GM12878 (cell line): ENCODE measurements around the gene PITPNM1. TPM values are rescaled to one million over a fixed set of nuclear protein-coding genes. Genes with fewer than 3 reads are reported as not detected.

Experiments used
- ATAC-seq: fragments of 200-7000 bp; cut with Tn5 transposase; 3 replicates; pipeline ENCODE4 v1.9.1; 2020; ENCODE audit warnings: mild to moderate bottlenecking, moderate library complexity
- BruUV-seq: library from RNA; stranded (reverse); fragments of 400-500 nt; replicated peaks from 2 replicates; lab custom pipeline; 2021; lab: Mats Ljungman, UMichigan
- CTCF ChIA-PET: fragments of 300-600 bp; sonication (Branson Sonifier 250); formaldehyde crosslinking; extraction: SDS; loops from one replicate; lab custom pipeline; 2021; ENCODE audit warnings: inconsistent platforms; lab: Yijun Ruan, JAX
- POLR2A ChIA-PET: fragments of 350-600 bp; formaldehyde crosslinking; extraction: SDS; loops from one replicate; lab custom pipeline; 2021; ENCODE audit warnings: inconsistent platforms; lab: Charles Lee
- RAD21 ChIA-PET: fragments of 300-600 bp; sonication (Branson Sonifier 250); formaldehyde crosslinking; loops from one replicate; lab custom pipeline; 2023; ENCODE audit warnings: antibody characterized with exemption; ENCODE audit not compliant: unreplicated experiment; lab: Charles Lee
- SMC1A ChIA-PET: fragments of 300-600 bp; sonication (Branson Sonifier 250); formaldehyde crosslinking; loops from one replicate; lab custom pipeline; 2023; ENCODE audit not compliant: unreplicated experiment, uncharacterized antibody; lab: Charles Lee
- DNase-seq: peaks from one replicate; pipeline ENCODE4 v3.0.0-alpha.2; 2011; ENCODE audit warnings: low read depth, low spot score
- FAIRE-seq: peaks from 3 replicates; lab custom pipeline; 2011; peaks lifted over from hg19 to GRCh38; lab: Jason Lieb, UNC
- H2AFZ ChIP-seq: 2 replicates; pipeline ENCODE4 v1.6.0; 2011; ENCODE audit warnings: low read depth, low read length, control low read depth; ENCODE audit not compliant: control insufficient read depth
- H3K27ac ChIP-seq: 2 replicates; pipeline ENCODE4 v1.5.1; 2011; ENCODE audit warnings: control low read depth; ENCODE audit not compliant: control insufficient read depth, insufficient read depth
- H3K27me3 ChIP-seq, 2 experiments: replicated peaks in 1 of 2; 2 replicates each; pipeline versions ENCODE4 v1.6.0 to v1.6.1; 2011; ENCODE audit warnings: low read length in 1 of 2; ENCODE audit not compliant: control insufficient read depth in 2 of 2, insufficient read depth in 2 of 2
- H3K36me3 ChIP-seq, 2 experiments: 2 replicates each; pipeline ENCODE4 v1.5.1; 2011; ENCODE audit warnings: low read length in 1 of 2; ENCODE audit not compliant: control insufficient read depth in 2 of 2, insufficient read depth in 2 of 2
- H3K4me1 ChIP-seq: 2 replicates; pipeline ENCODE4 v1.6.1; 2011; ENCODE audit warnings: mild to moderate bottlenecking, low read length, moderate library complexity, mixed read lengths; ENCODE audit not compliant: control insufficient read depth, insufficient read depth
- H3K4me2 ChIP-seq: 2 replicates; pipeline ENCODE4 v1.6.0; 2011; ENCODE audit warnings: control low read depth; ENCODE audit not compliant: control insufficient read depth, insufficient read depth
- H3K4me3 ChIP-seq: fragments of 200-600 bp; sonication (generic); 2 replicates; pipeline ENCODE4 v1.5.1; 2016
- H3K79me2 ChIP-seq: 2 replicates; pipeline ENCODE4 v1.6.0; 2011; ENCODE audit warnings: low read length; ENCODE audit not compliant: control insufficient read depth, insufficient read depth
- H3K9ac ChIP-seq: 2 replicates; pipeline ENCODE4 v1.8.0; 2011; ENCODE audit warnings: low read length, control low read depth, mixed read lengths; ENCODE audit not compliant: control insufficient read depth, insufficient read depth
- H3K9me3 ChIP-seq: replicated peaks from 3 replicates; pipeline ENCODE4 v1.5.1; 2011; ENCODE audit warnings: mild to moderate bottlenecking, low read length; ENCODE audit not compliant: control insufficient read depth, insufficient read depth
- H4K20me1 ChIP-seq: 2 replicates; pipeline ENCODE4 v1.6.0; 2011; ENCODE audit not compliant: control insufficient read depth, insufficient read depth
- CREB1 ChIP-seq: IDR thresholded peaks from 2 replicates; pipeline ENCODE4 v1.6.1; 2012; ENCODE audit warnings: low read depth, mild to moderate bottlenecking, inconsistent platforms
- CREM ChIP-seq: IDR thresholded peaks from 2 replicates; pipeline ENCODE4 v1.6.1; 2014; ENCODE audit warnings: antibody characterized with exemption, low read depth
- NFIC ChIP-seq: IDR thresholded peaks from 2 replicates; pipeline ENCODE4 v1.6.1; 2012; ENCODE audit warnings: low read depth, mild to moderate bottlenecking, inconsistent platforms, low read length, moderate library complexity
- POLR2AphosphoS2 ChIP-seq: IDR thresholded peaks from 2 replicates; pipeline ENCODE4 v1.6.1; 2011; ENCODE audit warnings: low read depth, mild to moderate bottlenecking, low read length, improper control_type of control experiment, moderate library complexity
- SMARCA5 ChIP-seq: fragments of 450-650 bp; IDR thresholded peaks from 2 replicates; pipeline ENCODE4 v1.6.1; 2017; ENCODE audit warnings: mild to moderate bottlenecking
- SRF ChIP-seq, 2 experiments: IDR thresholded peaks; 2 replicates each; pipeline ENCODE4 v1.6.1; 2011; ENCODE audit warnings: low read depth in 2 of 2, low read length in 2 of 2, mild to moderate bottlenecking in 1 of 2, moderate library complexity in 1 of 2
- WGBS: methylation state at CpG from one replicate; pipeline ENCODE4 v1.1.6; 2016; ENCODE audit warnings: low lambda C conversion rate; ENCODE audit not compliant: insufficient replicate concordance, insufficient coverage; ENCODE audit errors: missing lambda C conversion rate; 5-methylcytosine and 5-hydroxymethylcytosine counted together
- in situ Hi-C: fragments of 300-500 bp; cut with MboI; formaldehyde crosslinking; loops from 9 replicates; pipeline ENCODE4 v1.14.3; 2018; ENCODE audit warnings: mixed read lengths
- intact Hi-C: fragments of 100-400 bp; cut with micrococcal nuclease; formaldehyde crosslinking; loops from one replicate; pipeline ENCODE4 v1.14.2; 2022; ENCODE audit not compliant: unreplicated experiment
- polyA plus RNA-seq, 11 experiments: library from polyadenylated mRNA; depleted of rRNA in 4 of 11; unstranded in 6 of 11; stranded (reverse) in 5 of 11; fragments of >200 nt; fragmentation: Nextera tagmentation in 4 of 11; fragmentation: Illumina TruSeq in 1 of 11; extraction: Ambion mirVana in 4 of 11; extraction: Trizol in 1 of 11; gene quantifications; 1 replicate in 1 of 11; 2 replicates in 10 of 11; pipeline versions ENCODE4 v1.2.1 to v1.2.3, GENCODE V29; 2011 to 2016; ENCODE audit warnings: inconsistent platforms in 2 of 11, missing spikeins in 2 of 11, low read depth in 1 of 11
- total RNA-seq, 4 experiments: library from RNA; depleted of rRNA in 3 of 4; stranded (reverse); fragments of >200 nt in 3 of 4; fragmentation: Illumina TruSeq in 1 of 4; extraction: Trizol in 1 of 4; gene quantifications; 2 replicates each; pipeline versions ENCODE4 v1.2.1 to v1.2.3, GENCODE V29; 2013 to 2021
- TF ChIP-seq, protein P1 (sequence below): fragments of 450-650 bp; IDR thresholded peaks from 2 replicates; pipeline ENCODE4 v1.6.1; 2017; ENCODE audit warnings: borderline replicate concordance
- TF ChIP-seq, protein P2 (sequence below), 3 experiments: IDR thresholded peaks in 2 of 3; conservative IDR thresholded peaks in 1 of 3; 2 replicates each; pipeline ENCODE4 v1.5.1; 2011; ENCODE audit warnings: low read depth in 3 of 3, low read length in 3 of 3, mild to moderate bottlenecking in 3 of 3, control low read depth in 2 of 3, moderate library complexity in 2 of 3, inconsistent platforms in 1 of 3, mixed read lengths in 1 of 3; ENCODE audit not compliant: control insufficient read depth in 2 of 3, insufficient read depth in 1 of 3; ENCODE audit errors: extremely low read depth in 1 of 3
- TF ChIP-seq, protein P3 (sequence below): fragments of 450-650 bp; IDR thresholded peaks from 2 replicates; pipeline ENCODE4 v1.6.1; 2017; ENCODE audit warnings: mild to moderate bottlenecking, moderate library complexity
- TF ChIP-seq, protein P4 (sequence below): fragments of 150-350 bp; IDR thresholded peaks from 2 replicates; pipeline ENCODE4 v1.6.1; 2016; ENCODE audit warnings: low read depth, low read length

Gene PITPNM1
- total and polyA plus RNA-seq, 10 of the 15 experiments (the other 5 are each of a cell fraction or from before 2014, with no cell fraction given): 0.11 to 56.8 (median 16.5) TPM

DNA sequence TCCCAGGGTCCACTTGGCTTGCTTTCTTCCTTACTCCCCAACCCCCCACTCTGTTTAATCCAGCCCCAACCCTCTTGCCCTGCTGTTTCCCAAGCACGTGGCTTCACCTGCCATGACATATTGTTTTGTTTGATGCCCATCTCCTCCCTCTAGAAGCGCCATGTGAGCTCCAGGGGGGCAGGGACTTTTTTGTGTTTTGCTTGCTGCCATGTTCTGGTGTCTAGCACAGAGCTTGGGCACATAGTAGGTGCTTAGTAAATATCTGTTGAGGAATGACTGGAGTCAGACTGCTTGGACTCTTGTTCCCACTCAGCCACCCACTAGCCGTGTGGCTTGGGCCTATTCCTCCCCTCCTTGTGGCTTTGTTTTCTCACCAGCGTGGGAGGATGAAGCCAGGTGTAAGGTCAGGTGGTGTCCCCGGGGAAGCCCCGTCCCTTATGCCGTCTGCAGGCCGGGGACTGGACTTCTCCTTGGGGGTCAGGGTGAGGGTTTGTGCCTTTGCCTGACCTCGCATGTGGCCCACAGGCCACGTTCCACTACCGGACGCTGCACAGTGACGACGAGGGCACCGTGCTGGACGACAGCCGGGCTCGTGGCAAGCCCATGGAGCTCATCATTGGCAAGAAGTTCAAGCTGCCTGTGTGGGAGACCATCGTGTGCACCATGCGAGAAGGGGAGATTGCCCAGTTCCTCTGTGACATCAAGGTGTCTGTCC lies 18.5 kb downstream of the PITPNM1 start:
- Histone ChIP-seq H4K20me1 (no peaks in the 10 kb centered on the region), H3K4me2 (peak overlapping the region; percentile 80), H3K9me3 (no peaks in the 10 kb centered on the region), H3K4me3 (0 out of 2 replicates have a peak overlapping the region, but pooled peaks have one; percentile 1), H3K27me3 (no peaks in the 10 kb centered on the region), H3K9ac (peak overlapping the region; percentile 25), H3K79me2 (peaks cover 33% of the 10 kb centered on the region), H3K4me1 (peaks cover 44% of the 10 kb centered on the region), H3K27ac (peak overlapping the region; percentile 70), H2AFZ (no peak overlapping the region; the same call in 1 of the 2 replicates), H3K36me3 (peaks cover 4 to 21% of the 10 kb centered on the region in 2 experiments; a peak in 3 of 4 replicates)
- POLR2A ChIA-PET: interaction anchor here (0.6 to 6.8 kb wide), 17 partner anchors 10 to 142 kb away, joined by 3 to 112 read pairs (median 6); partner anchors contain the start of genes CLCF1, PITPNM1, POLD4 and PPP1CA
- in situ Hi-C loops: no loop called here
- RAD21 ChIA-PET: interaction anchor here (0.6 to 6.9 kb wide), 17 partner anchors 16 to 142 kb away, joined by 3 to 95 read pairs (median 4); partner anchors contain the start of genes PITPNM1, POLD4, PPP1CA and PTPRCAP
- peak; percentile 49 for ATAC-seq
- 5% methylated on average over 20 of the region's 20 CpGs for WGBS
- BruUV-seq: no TSS peak
- CTCF ChIA-PET: interaction anchor here (1.3 to 6.7 kb wide), 5 partner anchors 18 to 135 kb away, joined by 5 to 37 read pairs (median 9); partner anchors contain the start of genes PITPNM1, PPP1CA, PTPRCAP and TBC1D10C
- peak; percentile 87 for DNase-seq
- SMC1A ChIA-PET: interaction anchor here (0.8 to 6.2 kb wide), 10 partner anchors 18 to 169 kb away, joined by 3 to 43 read pairs (median 6); partner anchors contain the start of genes PITPNM1, PTPRCAP, RAD9A and TMEM134
- intact Hi-C loops: loop anchor here (2.0 to 10.0 kb wide), 3 partner anchors 20 to 222 kb away; partner anchors contain the start of genes GRK2 and POLD4
- peak; percentile 66 for FAIRE-seq
- TF ChIP-seq POLR2AphosphoS2: peak; percentile 51; the same call in 1 of the 2 replicates
- TF ChIP-seq CREB1: no peak
- TF ChIP-seq, protein P1, sequence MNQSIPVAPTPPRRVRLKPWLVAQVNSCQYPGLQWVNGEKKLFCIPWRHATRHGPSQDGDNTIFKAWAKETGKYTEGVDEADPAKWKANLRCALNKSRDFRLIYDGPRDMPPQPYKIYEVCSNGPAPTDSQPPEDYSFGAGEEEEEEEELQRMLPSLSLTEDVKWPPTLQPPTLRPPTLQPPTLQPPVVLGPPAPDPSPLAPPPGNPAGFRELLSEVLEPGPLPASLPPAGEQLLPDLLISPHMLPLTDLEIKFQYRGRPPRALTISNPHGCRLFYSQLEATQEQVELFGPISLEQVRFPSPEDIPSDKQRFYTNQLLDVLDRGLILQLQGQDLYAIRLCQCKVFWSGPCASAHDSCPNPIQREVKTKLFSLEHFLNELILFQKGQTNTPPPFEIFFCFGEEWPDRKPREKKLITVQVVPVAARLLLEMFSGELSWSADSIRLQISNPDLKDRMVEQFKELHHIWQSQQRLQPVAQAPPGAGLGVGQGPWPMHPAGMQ: no peak
- no peak for TF ChIP-seq NFIC
- TF ChIP-seq SRF (IDR thresholded peaks at IDR 0.05; ENCODE audit: low read depth in 2 of 2, low read length in 2 of 2): no peak
- TF ChIP-seq, protein P2, sequence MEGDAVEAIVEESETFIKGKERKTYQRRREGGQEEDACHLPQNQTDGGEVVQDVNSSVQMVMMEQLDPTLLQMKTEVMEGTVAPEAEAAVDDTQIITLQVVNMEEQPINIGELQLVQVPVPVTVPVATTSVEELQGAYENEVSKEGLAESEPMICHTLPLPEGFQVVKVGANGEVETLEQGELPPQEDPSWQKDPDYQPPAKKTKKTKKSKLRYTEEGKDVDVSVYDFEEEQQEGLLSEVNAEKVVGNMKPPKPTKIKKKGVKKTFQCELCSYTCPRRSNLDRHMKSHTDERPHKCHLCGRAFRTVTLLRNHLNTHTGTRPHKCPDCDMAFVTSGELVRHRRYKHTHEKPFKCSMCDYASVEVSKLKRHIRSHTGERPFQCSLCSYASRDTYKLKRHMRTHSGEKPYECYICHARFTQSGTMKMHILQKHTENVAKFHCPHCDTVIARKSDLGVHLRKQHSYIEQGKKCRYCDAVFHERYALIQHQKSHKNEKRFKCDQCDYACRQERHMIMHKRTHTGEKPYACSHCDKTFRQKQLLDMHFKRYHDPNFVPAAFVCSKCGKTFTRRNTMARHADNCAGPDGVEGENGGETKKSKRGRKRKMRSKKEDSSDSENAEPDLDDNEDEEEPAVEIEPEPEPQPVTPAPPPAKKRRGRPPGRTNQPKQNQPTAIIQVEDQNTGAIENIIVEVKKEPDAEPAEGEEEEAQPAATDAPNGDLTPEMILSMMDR (IDR thresholded peaks at IDR 0.05 in 2 of 3, conservative IDR thresholded peaks at IDR 0.05 in 1 of 3; ENCODE audit: control insufficient read depth in 2 of 3, extremely low read depth in 1 of 3, insufficient read depth in 1 of 3, low read depth in 3 of 3, low read length in 3 of 3): no peak
- TF ChIP-seq SMARCA5: peak; percentile 4; the same call in 1 of the 2 replicates
- TF ChIP-seq CREM: peak; percentile 86
- TF ChIP-seq, protein P3, sequence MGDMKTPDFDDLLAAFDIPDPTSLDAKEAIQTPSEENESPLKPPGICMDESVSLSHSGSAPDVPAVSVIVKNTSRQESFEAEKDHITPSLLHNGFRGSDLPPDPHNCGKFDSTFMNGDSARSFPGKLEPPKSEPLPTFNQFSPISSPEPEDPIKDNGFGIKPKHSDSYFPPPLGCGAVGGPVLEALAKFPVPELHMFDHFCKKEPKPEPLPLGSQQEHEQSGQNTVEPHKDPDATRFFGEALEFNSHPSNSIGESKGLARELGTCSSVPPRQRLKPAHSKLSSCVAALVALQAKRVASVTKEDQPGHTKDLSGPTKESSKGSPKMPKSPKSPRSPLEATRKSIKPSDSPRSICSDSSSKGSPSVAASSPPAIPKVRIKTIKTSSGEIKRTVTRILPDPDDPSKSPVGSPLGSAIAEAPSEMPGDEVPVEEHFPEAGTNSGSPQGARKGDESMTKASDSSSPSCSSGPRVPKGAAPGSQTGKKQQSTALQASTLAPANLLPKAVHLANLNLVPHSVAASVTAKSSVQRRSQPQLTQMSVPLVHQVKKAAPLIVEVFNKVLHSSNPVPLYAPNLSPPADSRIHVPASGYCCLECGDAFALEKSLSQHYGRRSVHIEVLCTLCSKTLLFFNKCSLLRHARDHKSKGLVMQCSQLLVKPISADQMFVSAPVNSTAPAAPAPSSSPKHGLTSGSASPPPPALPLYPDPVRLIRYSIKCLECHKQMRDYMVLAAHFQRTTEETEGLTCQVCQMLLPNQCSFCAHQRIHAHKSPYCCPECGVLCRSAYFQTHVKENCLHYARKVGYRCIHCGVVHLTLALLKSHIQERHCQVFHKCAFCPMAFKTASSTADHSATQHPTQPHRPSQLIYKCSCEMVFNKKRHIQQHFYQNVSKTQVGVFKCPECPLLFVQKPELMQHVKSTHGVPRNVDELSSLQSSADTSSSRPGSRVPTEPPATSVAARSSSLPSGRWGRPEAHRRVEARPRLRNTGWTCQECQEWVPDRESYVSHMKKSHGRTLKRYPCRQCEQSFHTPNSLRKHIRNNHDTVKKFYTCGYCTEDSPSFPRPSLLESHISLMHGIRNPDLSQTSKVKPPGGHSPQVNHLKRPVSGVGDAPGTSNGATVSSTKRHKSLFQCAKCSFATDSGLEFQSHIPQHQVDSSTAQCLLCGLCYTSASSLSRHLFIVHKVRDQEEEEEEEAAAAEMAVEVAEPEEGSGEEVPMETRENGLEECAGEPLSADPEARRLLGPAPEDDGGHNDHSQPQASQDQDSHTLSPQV: peak; percentile 13; the same call in 1 of the 2 replicates
- TF ChIP-seq, protein P4, sequence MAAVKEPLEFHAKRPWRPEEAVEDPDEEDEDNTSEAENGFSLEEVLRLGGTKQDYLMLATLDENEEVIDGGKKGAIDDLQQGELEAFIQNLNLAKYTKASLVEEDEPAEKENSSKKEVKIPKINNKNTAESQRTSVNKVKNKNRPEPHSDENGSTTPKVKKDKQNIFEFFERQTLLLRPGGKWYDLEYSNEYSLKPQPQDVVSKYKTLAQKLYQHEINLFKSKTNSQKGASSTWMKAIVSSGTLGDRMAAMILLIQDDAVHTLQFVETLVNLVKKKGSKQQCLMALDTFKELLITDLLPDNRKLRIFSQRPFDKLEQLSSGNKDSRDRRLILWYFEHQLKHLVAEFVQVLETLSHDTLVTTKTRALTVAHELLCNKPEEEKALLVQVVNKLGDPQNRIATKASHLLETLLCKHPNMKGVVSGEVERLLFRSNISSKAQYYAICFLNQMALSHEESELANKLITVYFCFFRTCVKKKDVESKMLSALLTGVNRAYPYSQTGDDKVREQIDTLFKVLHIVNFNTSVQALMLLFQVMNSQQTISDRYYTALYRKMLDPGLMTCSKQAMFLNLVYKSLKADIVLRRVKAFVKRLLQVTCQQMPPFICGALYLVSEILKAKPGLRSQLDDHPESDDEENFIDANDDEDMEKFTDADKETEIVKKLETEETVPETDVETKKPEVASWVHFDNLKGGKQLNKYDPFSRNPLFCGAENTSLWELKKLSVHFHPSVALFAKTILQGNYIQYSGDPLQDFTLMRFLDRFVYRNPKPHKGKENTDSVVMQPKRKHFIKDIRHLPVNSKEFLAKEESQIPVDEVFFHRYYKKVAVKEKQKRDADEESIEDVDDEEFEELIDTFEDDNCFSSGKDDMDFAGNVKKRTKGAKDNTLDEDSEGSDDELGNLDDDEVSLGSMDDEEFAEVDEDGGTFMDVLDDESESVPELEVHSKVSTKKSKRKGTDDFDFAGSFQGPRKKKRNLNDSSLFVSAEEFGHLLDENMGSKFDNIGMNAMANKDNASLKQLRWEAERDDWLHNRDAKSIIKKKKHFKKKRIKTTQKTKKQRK: no peak
